ENCODE data around the gene HAGHL.

- TF ChIP-seq CTCF (IDR thresholded peaks at IDR 0.05) (peak in 3 of 4 donors; percentile 14 to 24 (median 22)), POLR2A (IDR thresholded peaks at IDR 0.05) (no peak)
Observed at GRCh38 chr16:745739-746138, 18.8 kb downstream of the HAGHL start.
